GM13976 (cell line): ENCODE measurements around the gene RHBDL1.

Source experiments
- DNase-seq: peaks from one replicate; pipeline ENCODE4 v3.0.0; 2012; ENCODE audit warnings: low spot score
- in situ Hi-C: fragments of 300-500 bp; cut with MboI; formaldehyde crosslinking; loops from one replicate; pipeline ENCODE4 v1.12.0; 2022; ENCODE audit warnings: low sequenced_read_pairs, mixed read lengths, inconsistent platforms; ENCODE audit not compliant: unreplicated experiment
- TF ChIP-seq, protein P1 (sequence below): IDR thresholded peaks from 2 replicates; pipeline ENCODE4 v1.5.1; 2012; ENCODE audit warnings: borderline replicate concordance, mild to moderate bottlenecking; ENCODE audit not compliant: insufficient read depth; ENCODE audit errors: extremely low read depth, missing control alignments, control extremely low read depth

RHBDL1 gene

DNA sequence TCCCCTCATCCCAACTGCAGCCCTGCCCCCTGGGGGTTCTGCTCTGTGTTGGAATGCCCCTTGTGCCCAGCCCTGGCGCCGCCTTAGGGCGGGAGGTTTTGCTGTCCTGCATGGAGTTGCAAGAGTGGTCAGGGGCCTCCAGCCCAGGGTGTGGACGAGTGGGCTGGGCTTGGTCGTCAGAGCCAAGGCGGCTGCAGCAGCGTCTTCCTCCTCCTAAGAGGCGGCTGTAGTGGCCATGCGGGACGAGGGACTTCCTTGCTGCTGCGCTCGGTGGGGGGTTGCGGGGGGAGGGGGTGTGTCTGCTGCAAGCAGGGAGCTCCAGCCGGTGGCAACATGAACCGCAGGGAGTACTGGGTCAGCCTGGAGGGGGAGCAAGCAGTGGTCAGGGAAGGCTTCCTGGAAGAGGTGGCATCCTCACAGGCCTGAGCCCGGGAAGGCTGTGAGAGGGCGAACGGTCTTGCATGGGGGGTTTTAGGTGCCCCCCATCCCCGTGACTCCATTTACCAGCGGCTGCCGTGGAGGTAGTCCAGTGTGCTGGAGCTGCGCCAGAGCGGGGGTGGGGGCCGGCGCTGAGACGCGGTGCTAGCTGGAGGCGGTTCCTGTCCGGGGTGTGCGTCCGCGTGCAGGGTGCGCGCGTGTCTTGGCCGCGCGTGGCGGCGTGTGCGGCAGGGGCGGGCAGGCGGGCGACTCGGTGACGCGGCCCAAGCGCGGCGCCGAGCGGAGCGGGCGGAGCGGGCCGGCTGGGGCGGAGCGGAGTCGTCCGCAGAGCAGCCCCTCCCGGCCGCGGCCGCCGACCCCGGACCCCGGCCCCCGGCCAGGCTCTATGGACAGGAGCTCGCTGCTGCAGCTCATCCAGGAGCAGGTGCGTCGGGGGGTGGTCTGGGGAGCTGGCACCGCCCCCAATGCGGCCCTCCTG lies at the start of gene RHBDL1:
Gene RHBDL1 (plus strand): TSS at position 704 of the 916 bp plus-strand sequence. CDS start 120 bp downstream, at position 824.
- DNase-seq: no peak
- in situ Hi-C loops: no loop called here

DNA sequence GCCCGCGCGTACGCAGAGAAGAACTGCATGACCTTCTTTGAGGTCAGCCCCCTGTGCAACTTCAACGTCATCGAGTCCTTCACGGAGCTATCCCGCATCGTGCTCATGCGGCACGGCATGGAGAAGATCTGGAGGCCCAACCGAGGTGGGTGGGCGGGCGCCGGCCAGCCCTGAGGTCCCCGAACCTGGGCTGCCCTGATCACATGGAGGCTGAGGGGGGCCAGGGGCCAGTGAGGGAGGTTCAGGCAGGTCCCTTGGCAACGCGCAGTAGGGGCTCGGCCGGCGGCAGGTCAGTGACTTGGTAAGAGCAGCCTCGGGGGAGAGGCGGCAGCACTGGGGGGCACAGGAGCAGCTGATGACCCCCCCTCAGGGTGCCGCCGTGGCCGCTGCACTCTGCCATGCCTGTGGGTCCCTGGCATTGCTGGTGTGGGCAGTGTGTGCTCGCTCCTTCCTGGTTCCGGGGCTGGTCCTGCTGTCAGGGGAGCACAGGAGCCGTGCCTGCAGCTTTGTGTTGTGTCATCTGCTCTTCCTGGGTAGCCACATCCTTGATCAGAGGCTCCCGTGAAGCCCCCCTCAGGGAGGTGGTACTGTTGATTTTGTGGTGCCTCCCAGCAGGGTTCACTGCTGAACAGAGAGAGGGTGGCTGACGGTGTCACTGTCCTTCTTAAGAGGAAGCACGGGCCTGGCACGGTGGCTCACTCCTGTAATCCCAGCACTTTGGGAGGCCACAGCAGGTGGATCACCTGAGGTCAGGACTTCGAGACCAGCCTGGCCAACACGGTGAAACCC lies 49.3 kb upstream of the RHBDL1 start:
- in situ Hi-C loops: no loop called here
- TF ChIP-seq, protein P1, sequence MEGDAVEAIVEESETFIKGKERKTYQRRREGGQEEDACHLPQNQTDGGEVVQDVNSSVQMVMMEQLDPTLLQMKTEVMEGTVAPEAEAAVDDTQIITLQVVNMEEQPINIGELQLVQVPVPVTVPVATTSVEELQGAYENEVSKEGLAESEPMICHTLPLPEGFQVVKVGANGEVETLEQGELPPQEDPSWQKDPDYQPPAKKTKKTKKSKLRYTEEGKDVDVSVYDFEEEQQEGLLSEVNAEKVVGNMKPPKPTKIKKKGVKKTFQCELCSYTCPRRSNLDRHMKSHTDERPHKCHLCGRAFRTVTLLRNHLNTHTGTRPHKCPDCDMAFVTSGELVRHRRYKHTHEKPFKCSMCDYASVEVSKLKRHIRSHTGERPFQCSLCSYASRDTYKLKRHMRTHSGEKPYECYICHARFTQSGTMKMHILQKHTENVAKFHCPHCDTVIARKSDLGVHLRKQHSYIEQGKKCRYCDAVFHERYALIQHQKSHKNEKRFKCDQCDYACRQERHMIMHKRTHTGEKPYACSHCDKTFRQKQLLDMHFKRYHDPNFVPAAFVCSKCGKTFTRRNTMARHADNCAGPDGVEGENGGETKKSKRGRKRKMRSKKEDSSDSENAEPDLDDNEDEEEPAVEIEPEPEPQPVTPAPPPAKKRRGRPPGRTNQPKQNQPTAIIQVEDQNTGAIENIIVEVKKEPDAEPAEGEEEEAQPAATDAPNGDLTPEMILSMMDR: no peak
- no peak for DNase-seq

More for the DNA sequence above, at the start of gene RHBDL1:
- TF ChIP-seq, protein P1: no peak

DNA sequence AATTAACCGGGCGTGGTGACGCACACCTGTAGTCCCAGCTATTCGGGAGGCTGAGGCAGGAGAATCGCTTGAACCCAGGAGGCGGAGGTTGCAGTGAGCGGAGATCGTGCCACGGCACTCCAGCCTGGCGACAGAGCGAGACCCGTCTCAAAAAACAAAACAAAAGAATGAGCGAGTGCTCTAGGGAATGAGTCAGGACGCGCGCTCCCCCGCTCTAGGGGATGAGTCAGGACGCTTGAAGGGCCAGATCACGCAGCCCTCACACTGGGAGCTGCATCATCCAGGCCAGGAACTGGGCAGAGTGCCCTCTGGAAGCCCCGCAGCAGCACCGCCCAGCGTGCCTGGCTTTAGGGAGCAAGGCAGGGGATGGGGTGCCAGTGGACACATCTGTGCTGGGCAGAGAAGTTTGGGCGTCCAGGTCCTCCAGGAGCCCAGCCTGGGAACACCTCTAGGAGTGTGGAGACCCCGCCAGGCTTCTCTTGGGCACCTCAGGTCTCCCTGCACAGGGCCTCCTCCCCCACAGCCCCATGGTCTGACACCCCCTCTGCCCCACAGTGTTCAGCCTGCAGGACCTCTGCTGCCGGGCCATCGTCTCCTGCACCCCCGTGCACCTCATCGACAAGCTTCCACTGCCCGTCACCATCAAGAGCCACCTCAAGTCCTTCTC lies 48.6 kb upstream of the RHBDL1 start:
- TF ChIP-seq, protein P1: no peak
- DNase-seq: no peak
- in situ Hi-C loops: no loop called here

DNA sequence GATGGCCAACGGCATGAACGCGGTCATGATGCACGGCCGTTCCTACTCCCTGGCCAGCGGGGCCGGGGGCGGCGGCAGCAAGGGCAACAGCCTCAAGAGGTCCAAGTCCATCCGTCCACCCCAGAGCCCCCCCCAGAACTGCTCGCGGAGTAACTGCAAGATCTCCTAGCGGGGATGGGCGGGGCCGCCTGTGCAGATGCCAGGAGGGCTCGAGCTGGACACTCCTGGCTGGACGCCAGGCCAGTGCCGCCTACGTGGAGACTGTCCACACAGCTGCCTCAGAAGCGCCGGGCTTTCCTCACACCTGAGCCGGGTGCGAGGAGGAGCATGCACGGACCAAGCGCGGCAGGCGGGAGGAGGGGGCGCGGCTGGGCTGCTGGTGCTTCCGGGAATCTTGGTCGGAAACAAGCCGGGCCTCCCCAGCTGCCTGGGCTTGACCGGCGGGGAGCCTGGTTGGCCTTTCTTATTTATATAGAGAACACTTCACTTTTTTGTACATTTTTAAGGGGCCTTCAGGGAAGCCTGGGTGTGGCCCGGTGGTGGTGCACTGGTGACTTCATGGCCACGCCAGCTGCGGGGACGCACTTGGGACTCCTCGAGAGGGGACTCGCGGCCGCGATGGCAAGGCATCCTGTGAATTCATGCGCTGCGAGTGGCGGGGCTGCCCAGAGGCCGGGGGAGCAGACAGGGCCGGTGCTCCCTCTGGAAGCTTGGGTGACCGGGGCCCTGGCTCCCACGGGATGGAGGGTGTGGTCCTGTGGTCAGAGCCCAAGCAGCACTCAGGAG lies 47.8 kb upstream of the RHBDL1 start:
- no peak for DNase-seq
- in situ Hi-C loops: no loop called here
- TF ChIP-seq, protein P1: no peak

DNA sequence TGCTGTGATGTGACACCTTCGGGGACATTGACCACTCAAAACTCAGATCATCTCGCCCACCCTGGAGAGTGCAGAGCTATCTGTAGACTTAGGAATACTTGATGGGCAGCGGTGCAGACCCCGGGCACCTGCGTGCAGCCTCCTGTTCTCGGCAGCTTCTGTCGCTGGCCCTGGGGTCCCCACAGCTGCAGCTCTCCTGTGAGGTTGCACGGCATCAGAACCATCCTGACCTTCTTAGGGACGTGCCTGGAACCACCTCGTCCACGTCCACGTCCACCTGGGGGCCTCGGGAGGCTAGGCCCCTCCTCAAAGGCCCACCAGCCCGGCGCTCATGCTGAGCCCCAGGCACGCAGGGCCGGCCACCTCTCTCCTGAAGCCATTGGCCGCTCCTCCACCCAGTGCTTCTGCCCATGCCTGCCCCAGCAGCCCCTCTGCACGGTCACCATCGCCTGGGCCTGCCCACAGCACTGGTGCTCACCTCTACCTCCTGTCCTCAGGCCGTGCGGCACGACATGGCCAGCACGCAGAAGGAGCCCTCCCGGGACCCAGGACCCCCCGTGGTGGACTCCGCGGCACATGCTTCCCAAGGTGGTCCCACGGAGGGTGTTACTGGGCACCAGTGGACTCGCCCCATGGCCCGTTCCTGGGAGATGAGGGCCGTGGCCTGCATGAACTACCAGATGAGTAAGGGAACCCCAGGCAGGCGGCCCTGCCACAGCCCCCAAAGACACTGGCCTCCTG lies 47.0 kb upstream of the RHBDL1 start:
- no peak for DNase-seq
- in situ Hi-C loops: no loop called here
- TF ChIP-seq, protein P1: no peak
